Measurements from ENCODE around the gene SLC7A7.

The SLC7A7 gene

GRCh38 chr14:22843123-22843925, 28.1 kb upstream of the SLC7A7 start:
- H3K4me1 ChIP-seq (ENCODE audit: control insufficient read depth, insufficient read depth, low read length, unreplicated experiment), result peaks cover 46% of the 10 kb centered on the region
- H3K36me3 ChIP-seq (ENCODE audit: insufficient read depth, low read length), result peaks cover 19% of the 10 kb centered on the region; the same call in 1 of the 2 replicates
- no peak overlapping the region for H3K4me3 ChIP-seq (ENCODE audit: low read depth, low read length)
- no peak overlapping the region for H3K27ac ChIP-seq (ENCODE audit: low read depth, low read length)
- H2AFZ ChIP-seq (ENCODE audit: low read length, unreplicated experiment), result no peak overlapping the region
- no peaks in the 10 kb centered on the region for H3K27me3 ChIP-seq (ENCODE audit: insufficient read depth, low read length)
- H3K79me2 ChIP-seq (ENCODE audit: control insufficient read depth, insufficient read depth, low read length, unreplicated experiment), result peaks cover 51% of the 10 kb centered on the region

- Histone ChIP-seq H3K4me1 (ENCODE audit: control insufficient read depth, insufficient read depth, low read length, unreplicated experiment) (peaks cover 39% of the 10 kb centered on the region), H3K79me2 (ENCODE audit: control insufficient read depth, insufficient read depth, low read length, unreplicated experiment) (peaks cover 59% of the 10 kb centered on the region), H2AFZ (ENCODE audit: low read length, unreplicated experiment) (no peak overlapping the region), H3K36me3 (ENCODE audit: insufficient read depth, low read length) (peaks cover 19% of the 10 kb centered on the region; the same call in 1 of the 2 replicates), H3K27me3 (ENCODE audit: insufficient read depth, low read length) (no peaks in the 10 kb centered on the region), H3K27ac (ENCODE audit: low read depth, low read length) (no peak overlapping the region), H3K4me3 (ENCODE audit: low read depth, low read length) (no peak overlapping the region)
These were observed 27.2 kb upstream of the SLC7A7 start for GRCh38 chr14:22842211-22843122.

- H3K79me2 ChIP-seq (ENCODE audit: control insufficient read depth, insufficient read depth, low read length, unreplicated experiment), result peaks cover 66% of the 10 kb centered on the region
- no peak overlapping the region for H2AFZ ChIP-seq (ENCODE audit: low read length, unreplicated experiment)
- H3K36me3 ChIP-seq (ENCODE audit: insufficient read depth, low read length), result peaks cover 19% of the 10 kb centered on the region; the same call in 1 of the 2 replicates
- H3K27ac ChIP-seq (ENCODE audit: low read depth, low read length), result no peak overlapping the region
- H3K4me3 ChIP-seq (ENCODE audit: low read depth, low read length), result no peak overlapping the region
- H3K27me3 ChIP-seq (ENCODE audit: insufficient read depth, low read length), result no peaks in the 10 kb centered on the region
- H3K4me1 ChIP-seq (ENCODE audit: control insufficient read depth, insufficient read depth, low read length, unreplicated experiment), result peaks cover 35% of the 10 kb centered on the region
These were observed 26.5 kb upstream of the SLC7A7 start for GRCh38 chr14:22841769-22842168.

- Histone ChIP-seq H3K27me3 (ENCODE audit: insufficient read depth, low read length) (no peaks in the 10 kb centered on the region), H3K4me1 (ENCODE audit: control insufficient read depth, insufficient read depth, low read length, unreplicated experiment) (peaks cover 30% of the 10 kb centered on the region), H3K4me3 (ENCODE audit: low read depth, low read length) (no peak overlapping the region), H3K27ac (ENCODE audit: low read depth, low read length) (0 out of 2 replicates have a peak overlapping the region, but pooled peaks have one; percentile 30), H3K36me3 (ENCODE audit: insufficient read depth, low read length) (peaks cover 19% of the 10 kb centered on the region; the same call in 1 of the 2 replicates), H2AFZ (ENCODE audit: low read length, unreplicated experiment) (no peak overlapping the region), H3K79me2 (ENCODE audit: control insufficient read depth, insufficient read depth, low read length, unreplicated experiment) (peaks cover 71% of the 10 kb centered on the region)
These were observed 26.1 kb upstream of the SLC7A7 start for GRCh38 chr14:22841311-22841710.

GRCh38 chr14:22839159-22839779, 24.0 kb upstream of the SLC7A7 start:
- Histone ChIP-seq H3K79me2 (ENCODE audit: control insufficient read depth, insufficient read depth, low read length, unreplicated experiment) (peaks cover 77% of the 10 kb centered on the region), H2AFZ (ENCODE audit: low read length, unreplicated experiment) (no peak overlapping the region), H3K27me3 (ENCODE audit: insufficient read depth, low read length) (no peaks in the 10 kb centered on the region), H3K4me3 (ENCODE audit: low read depth, low read length) (peak overlapping the region; percentile 91), H3K27ac (ENCODE audit: low read depth, low read length) (peak overlapping the region; percentile 88), H3K36me3 (ENCODE audit: insufficient read depth, low read length) (peaks cover 6% of the 10 kb centered on the region; the same call in 1 of the 2 replicates), H3K4me1 (ENCODE audit: control insufficient read depth, insufficient read depth, low read length, unreplicated experiment) (peaks cover 28% of the 10 kb centered on the region)

- Histone ChIP-seq H3K36me3 (ENCODE audit: insufficient read depth, low read length) (peaks cover 4% of the 10 kb centered on the region; the same call in 1 of the 2 replicates), H3K27ac (ENCODE audit: low read depth, low read length) (peak overlapping the region; percentile 88), H3K4me1 (ENCODE audit: control insufficient read depth, insufficient read depth, low read length, unreplicated experiment) (peaks cover 28% of the 10 kb centered on the region), H3K27me3 (ENCODE audit: insufficient read depth, low read length) (no peaks in the 10 kb centered on the region), H2AFZ (ENCODE audit: low read length, unreplicated experiment) (peak overlapping the region; percentile 17), H3K4me3 (ENCODE audit: low read depth, low read length) (peak overlapping the region; percentile 91), H3K79me2 (ENCODE audit: control insufficient read depth, insufficient read depth, low read length, unreplicated experiment) (peaks cover 77% of the 10 kb centered on the region)
These were observed 23.4 kb upstream of the SLC7A7 start for GRCh38 chr14:22838631-22839041.

GRCh38 chr14:22837750-22838538, 22.7 kb upstream of the SLC7A7 start:
- Histone ChIP-seq H3K4me3 (ENCODE audit: low read depth, low read length) (peak overlapping the region; percentile 91), H3K27ac (ENCODE audit: low read depth, low read length) (peak overlapping the region; percentile 88), H3K27me3 (ENCODE audit: insufficient read depth, low read length) (no peaks in the 10 kb centered on the region), H3K4me1 (ENCODE audit: control insufficient read depth, insufficient read depth, low read length, unreplicated experiment) (peaks cover 28% of the 10 kb centered on the region), H3K36me3 (ENCODE audit: insufficient read depth, low read length) (peaks cover 4% of the 10 kb centered on the region; the same call in 1 of the 2 replicates), H2AFZ (ENCODE audit: low read length, unreplicated experiment) (peak overlapping the region; percentile 57), H3K79me2 (ENCODE audit: control insufficient read depth, insufficient read depth, low read length, unreplicated experiment) (peaks cover 70% of the 10 kb centered on the region)

GRCh38 chr14:22837114-22837749, 22.0 kb upstream of the SLC7A7 start:
- peak overlapping the region; percentile 91 for H3K4me3 ChIP-seq (ENCODE audit: low read depth, low read length)
- peak overlapping the region; percentile 88 for H3K27ac ChIP-seq (ENCODE audit: low read depth, low read length)
- H2AFZ ChIP-seq (ENCODE audit: low read length, unreplicated experiment), result no peak overlapping the region
- no peaks in the 10 kb centered on the region for H3K27me3 ChIP-seq (ENCODE audit: insufficient read depth, low read length)
- H3K79me2 ChIP-seq (ENCODE audit: control insufficient read depth, insufficient read depth, low read length, unreplicated experiment), result peaks cover 63% of the 10 kb centered on the region
- peaks cover 28% of the 10 kb centered on the region for H3K4me1 ChIP-seq (ENCODE audit: control insufficient read depth, insufficient read depth, low read length, unreplicated experiment)
- H3K36me3 ChIP-seq (ENCODE audit: insufficient read depth, low read length), result no peaks in the 10 kb centered on the region; the same call in 1 of the 2 replicates

- Histone ChIP-seq H3K27ac (ENCODE audit: low read depth, low read length) (peak within 1 kb of the TSS; percentile 88), H2AFZ (ENCODE audit: low read length, unreplicated experiment) (no peak within 1 kb of the TSS), H3K4me1 (ENCODE audit: control insufficient read depth, insufficient read depth, low read length, unreplicated experiment) (peaks cover 29% of the 10 kb centered on the region)
These were observed 21.3 kb upstream of the SLC7A7 start, which contains the start of gene MMP14 for GRCh38 chr14:22836301-22837113. MMP14 (plus strand) TSS chr14:22836585; CDS start chr14:22836818, 233 bp downstream.

More at GRCh38 chr14:22836301-22837113, 21.3 kb upstream of the SLC7A7 start, which contains the start of gene MMP14:
- peaks cover 57% of the 10 kb centered on the region for H3K79me2 ChIP-seq (ENCODE audit: control insufficient read depth, insufficient read depth, low read length, unreplicated experiment)
- H3K27me3 ChIP-seq (ENCODE audit: insufficient read depth, low read length), result no peaks in the 10 kb centered on the region
- H3K4me3 ChIP-seq (ENCODE audit: low read depth, low read length), result peak within 1 kb of the TSS; percentile 91
- peaks cover 2% of the 10 kb centered on the region; the same call in 1 of the 2 replicates for H3K36me3 ChIP-seq (ENCODE audit: insufficient read depth, low read length)
